Fibroblast of lung (primary cell): Measurements from ENCODE around the gene MAB21L4. TPM values are rescaled to one million over a fixed set of nuclear protein-coding genes. Genes with fewer than 3 reads are reported as not detected.

Experiments used
- DNase-seq, 2 donors: peaks; one replicate each; pipeline versions ENCODE4 v3.0.0 to v3.0.0-alpha.2; 2010; ENCODE audit warnings: low read depth in 2 of 2
- H2AFZ ChIP-seq: 2 replicates; pipeline ENCODE4 v1.5.1; 2012; ENCODE audit warnings: low read length, control low read depth, inconsistent platforms
- H3K27ac ChIP-seq: 2 replicates; pipeline ENCODE4 v1.5.1; 2011; ENCODE audit warnings: low read length, control low read depth; ENCODE audit not compliant: insufficient read depth
- H3K27me3 ChIP-seq: 2 replicates; pipeline ENCODE4 v1.5.1; 2011; ENCODE audit warnings: mild to moderate bottlenecking, low read length; ENCODE audit not compliant: control insufficient read depth, insufficient read depth
- H3K36me3 ChIP-seq: 2 replicates; pipeline ENCODE4 v1.5.1; 2011; ENCODE audit warnings: low read length; ENCODE audit not compliant: control insufficient read depth, insufficient read depth
- H3K4me1 ChIP-seq: 2 replicates; pipeline ENCODE4 v1.5.1; 2011; ENCODE audit warnings: low read length; ENCODE audit not compliant: control insufficient read depth, insufficient read depth; ENCODE audit errors: extremely low read depth
- H3K4me2 ChIP-seq: 2 replicates; pipeline ENCODE4 v1.5.1; 2011; ENCODE audit warnings: low read length, control low read depth; ENCODE audit not compliant: insufficient read depth; ENCODE audit errors: extremely low read depth
- H3K4me3 ChIP-seq, 4 experiments: fragments of 200-600 bp in 1 of 4; sonication (generic) in 1 of 4; replicated peaks in 1 of 4; 2 replicates each; pipeline ENCODE4 v1.5.1; 2011 to 2016; ENCODE audit warnings: low read length in 4 of 4, low read depth in 3 of 4, mild to moderate bottlenecking in 3 of 4, control low read depth in 2 of 4, inconsistent platforms in 1 of 4, mixed read lengths in 1 of 4; ENCODE audit not compliant: insufficient read depth in 1 of 4; ENCODE audit errors: control extremely low read depth in 1 of 4
- H3K79me2 ChIP-seq: 2 replicates; pipeline ENCODE4 v1.5.1; 2012; ENCODE audit warnings: mild to moderate bottlenecking, low read length, inconsistent platforms; ENCODE audit not compliant: control insufficient read depth, insufficient read depth
- H3K9ac ChIP-seq: 2 replicates; pipeline ENCODE4 v1.5.1; 2011; ENCODE audit warnings: mild to moderate bottlenecking, low read length, control low read depth; ENCODE audit not compliant: insufficient read depth
- H3K9me3 ChIP-seq: 2 replicates; pipeline ENCODE4 v1.5.1; 2012; ENCODE audit warnings: low read depth, low read length; ENCODE audit not compliant: control insufficient read depth, insufficient read depth
- H4K20me1 ChIP-seq: 2 replicates; pipeline ENCODE4 v1.5.1; 2011; ENCODE audit warnings: low read length; ENCODE audit not compliant: control insufficient read depth, insufficient read depth; ENCODE audit errors: extremely low read depth
- EZH2 ChIP-seq: IDR thresholded peaks from 2 replicates; pipeline ENCODE4 v1.5.1; 2012; ENCODE audit warnings: low read length, control low read depth, mild to moderate bottlenecking; ENCODE audit errors: missing control alignments
- polyA plus RNA-seq, 2 donors: library from polyadenylated mRNA; depleted of rRNA in 1 of 2; stranded (reverse) in 1 of 2; unstranded in 1 of 2; fragments of >200 nt; gene quantifications; 2 replicates each; pipeline ENCODE4 v1.2.1, GENCODE V29; 2011 to 2012; ENCODE audit warnings: missing spikeins in 1 of 2
- total RNA-seq: library from RNA; depleted of rRNA; stranded (reverse); fragments of >200 nt; gene quantifications from 2 replicates; pipeline ENCODE4 v1.2.1, GENCODE V29; 2014
- TF ChIP-seq, protein P1 (sequence below), 2 donors: IDR thresholded peaks in 1 of 2; conservative IDR thresholded peaks in 1 of 2; 1 replicate in 1 of 2; 2 replicates in 1 of 2; pipeline ENCODE4 v1.5.1; 2011 to 2012; ENCODE audit warnings: low read length in 2 of 2, control low read depth in 1 of 2, inconsistent platforms in 1 of 2, low read depth in 1 of 2, mild to moderate bottlenecking in 1 of 2

The MAB21L4 gene
- total and polyA plus RNA-seq, 2 donors (not counting 1 experiment from before 2014, with no cell fraction given), result not detected

- H3K9me3 ChIP-seq, result no peaks in the 10 kb centered on the region
- no peak within 1 kb of the TSS for H3K27ac ChIP-seq
- no peak within 1 kb of the TSS for H2AFZ ChIP-seq
- no peak for TF ChIP-seq EZH2
- TF ChIP-seq, protein P1, sequence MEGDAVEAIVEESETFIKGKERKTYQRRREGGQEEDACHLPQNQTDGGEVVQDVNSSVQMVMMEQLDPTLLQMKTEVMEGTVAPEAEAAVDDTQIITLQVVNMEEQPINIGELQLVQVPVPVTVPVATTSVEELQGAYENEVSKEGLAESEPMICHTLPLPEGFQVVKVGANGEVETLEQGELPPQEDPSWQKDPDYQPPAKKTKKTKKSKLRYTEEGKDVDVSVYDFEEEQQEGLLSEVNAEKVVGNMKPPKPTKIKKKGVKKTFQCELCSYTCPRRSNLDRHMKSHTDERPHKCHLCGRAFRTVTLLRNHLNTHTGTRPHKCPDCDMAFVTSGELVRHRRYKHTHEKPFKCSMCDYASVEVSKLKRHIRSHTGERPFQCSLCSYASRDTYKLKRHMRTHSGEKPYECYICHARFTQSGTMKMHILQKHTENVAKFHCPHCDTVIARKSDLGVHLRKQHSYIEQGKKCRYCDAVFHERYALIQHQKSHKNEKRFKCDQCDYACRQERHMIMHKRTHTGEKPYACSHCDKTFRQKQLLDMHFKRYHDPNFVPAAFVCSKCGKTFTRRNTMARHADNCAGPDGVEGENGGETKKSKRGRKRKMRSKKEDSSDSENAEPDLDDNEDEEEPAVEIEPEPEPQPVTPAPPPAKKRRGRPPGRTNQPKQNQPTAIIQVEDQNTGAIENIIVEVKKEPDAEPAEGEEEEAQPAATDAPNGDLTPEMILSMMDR (conservative IDR thresholded peaks at IDR 0.05 in 1 of 2, IDR thresholded peaks at IDR 0.05 in 1 of 2; ENCODE audit: low read depth in 1 of 2, low read length in 2 of 2), result no peak
- H3K79me2 ChIP-seq, result no peaks in the 10 kb centered on the region
- peaks cover 14% of the 10 kb centered on the region for H3K27me3 ChIP-seq
- no peaks in the 10 kb centered on the region for H3K4me1 ChIP-seq
- no peaks in the 10 kb centered on the region for H4K20me1 ChIP-seq
- H3K9ac ChIP-seq, result no peak within 1 kb of the TSS
- no peaks in the 10 kb centered on the region for H3K36me3 ChIP-seq
- H3K4me2 ChIP-seq, result no peak within 1 kb of the TSS
- peak; percentile 15 to 41 for DNase-seq
- no peak within 1 kb of the TSS for H3K4me3 ChIP-seq
Measured at GRCh38 chr2:240868286-240869108, 27.5 kb downstream of the MAB21L4 start, which contains the start of gene AGXT. Gene AGXT (plus strand): TSS chr2:240868824. CDS start chr2:240868866, 42 bp downstream.

DNA sequence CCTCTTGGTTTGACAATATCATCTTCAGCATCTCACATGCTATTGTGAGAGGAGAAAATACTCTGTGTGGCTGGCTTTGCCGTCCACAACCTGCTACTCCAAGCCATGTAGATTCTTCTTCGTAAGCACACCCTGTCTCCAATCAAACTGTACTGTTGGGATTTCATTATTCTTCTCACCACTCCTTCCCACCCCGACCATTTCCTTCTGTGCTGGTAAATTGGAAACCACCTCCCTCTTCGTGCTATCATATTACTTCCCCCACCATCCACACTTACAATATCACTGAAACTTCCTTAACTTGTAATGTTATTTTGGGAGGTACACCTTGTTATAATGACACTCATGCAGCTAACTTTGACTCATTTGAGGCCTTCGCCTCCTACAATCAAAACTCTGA is 30.6 kb downstream of the MAB21L4 start:
- Histone ChIP-seq H3K27ac (no peak overlapping the region), H3K36me3 (no peaks in the 10 kb centered on the region), H3K27me3 (peaks cover 9% of the 10 kb centered on the region), H3K4me1 (no peaks in the 10 kb centered on the region), H3K9ac (no peak overlapping the region), H3K79me2 (no peaks in the 10 kb centered on the region), H3K4me3 (no peak overlapping the region), H3K4me2 (no peak overlapping the region), H3K9me3 (no peaks in the 10 kb centered on the region), H2AFZ (no peak overlapping the region), H4K20me1 (no peaks in the 10 kb centered on the region)
- DNase-seq, result no peak
- TF ChIP-seq EZH2, result no peak
- TF ChIP-seq, protein P1 (conservative IDR thresholded peaks at IDR 0.05 in 1 of 2, IDR thresholded peaks at IDR 0.05 in 1 of 2; ENCODE audit: low read depth in 1 of 2, low read length in 2 of 2), result no peak

DNA sequence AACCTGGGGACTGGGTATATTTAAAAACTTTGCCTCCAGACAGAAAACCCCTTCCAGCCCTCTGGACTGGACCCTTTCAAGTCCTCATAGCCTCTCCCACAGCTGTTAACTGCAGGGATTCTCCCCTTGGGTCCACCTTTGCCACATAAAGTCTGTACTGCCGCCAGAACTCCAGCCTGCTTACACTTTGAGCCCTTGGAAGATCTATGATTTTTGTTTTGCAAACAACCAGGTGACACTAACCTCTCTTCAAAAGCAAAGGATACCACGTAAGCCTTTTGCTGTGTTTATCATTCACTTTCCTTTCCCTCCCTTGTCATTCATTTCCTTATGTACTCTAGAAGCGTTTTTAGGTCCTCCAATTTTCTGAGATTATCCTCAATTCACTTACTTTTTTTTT is 31.5 kb downstream of the MAB21L4 start:
- DNase-seq, result no peak
- Histone ChIP-seq H3K27me3 (peaks cover 9% of the 10 kb centered on the region), H3K36me3 (no peaks in the 10 kb centered on the region), H3K4me2 (no peak overlapping the region), H2AFZ (no peak overlapping the region), H3K27ac (no peak overlapping the region), H3K79me2 (no peaks in the 10 kb centered on the region), H3K9me3 (no peaks in the 10 kb centered on the region), H3K4me1 (no peaks in the 10 kb centered on the region), H3K4me3 (no peak overlapping the region), H3K9ac (no peak overlapping the region), H4K20me1 (no peaks in the 10 kb centered on the region)
- TF ChIP-seq EZH2, result no peak
- TF ChIP-seq, protein P1 (conservative IDR thresholded peaks at IDR 0.05 in 1 of 2, IDR thresholded peaks at IDR 0.05 in 1 of 2; ENCODE audit: low read depth in 1 of 2, low read length in 2 of 2), result no peak
